Retina (tissue), 1 donor: ENCODE measurements around the gene COA7.
A peak's percentile ranks its signal among the peaks of the same experiment; 100 is the strongest.

Experiments
- DNase-seq: peaks from one replicate; pipeline ENCODE4 v3.0.0-alpha.2; 2016

Gene COA7

GRCh38 chr1:52667984-52668383 lies 30.2 kb downstream of the COA7 start:
- DNase-seq = no peak

GRCh38 chr1:52667290-52667689 lies 30.9 kb downstream of the COA7 start:
- DNase-seq = no peak

GRCh38 chr1:52665006-52665941 lies 32.9 kb downstream of the COA7 start:
- no peak for DNase-seq

- DNase-seq = no peak
Observed at GRCh38 chr1:52663716-52664115, 34.4 kb downstream of the COA7 start.

- DNase-seq = peak; percentile 91
Observed at GRCh38 chr1:52662645-52663313, 35.4 kb downstream of the COA7 start.

- no peak for DNase-seq
Observed at GRCh38 chr1:52660807-52661206, 37.3 kb downstream of the COA7 start.

GRCh38 chr1:52659851-52660596 lies 38.1 kb downstream of the COA7 start:
- DNase-seq = peak; percentile 85

- DNase-seq = no peak
Observed at GRCh38 chr1:52659356-52659755, 38.8 kb downstream of the COA7 start.

GRCh38 chr1:52658795-52659194 lies 39.4 kb downstream of the COA7 start:
- no peak for DNase-seq

GRCh38 chr1:52657702-52658101 lies 40.4 kb downstream of the COA7 start:
- DNase-seq = no peak

- DNase-seq = no peak
Observed at GRCh38 chr1:52654063-52654462, 44.1 kb downstream of the COA7 start.

GRCh38 chr1:52653207-52653849 lies 44.8 kb downstream of the COA7 start:
- DNase-seq = no peak

GRCh38 chr1:52651904-52652303 lies 46.2 kb downstream of the COA7 start:
- DNase-seq = no peak

GRCh38 chr1:52645261-52645660 lies 52.9 kb downstream of the COA7 start:
- no peak for DNase-seq

GRCh38 chr1:52641307-52641706 lies 56.8 kb downstream of the COA7 start:
- DNase-seq = no peak

GRCh38 chr1:52640697-52641096 lies 57.5 kb downstream of the COA7 start:
- peak; percentile 40 for DNase-seq

GRCh38 chr1:52637946-52638345 lies 60.2 kb downstream of the COA7 start:
- DNase-seq = no peak

- DNase-seq = no peak
Observed at GRCh38 chr1:52636721-52637695, 61.1 kb downstream of the COA7 start.

- no peak for DNase-seq
Observed at GRCh38 chr1:52635321-52636089, 62.6 kb downstream of the COA7 start.
